SK-N-SH treated with all-trans-retinoic acid at 6 μM for 48 hours (cell line): Measurements from ENCODE around the gene SPNS3.

ENCODE experiments used
- ATAC-seq: fragments of 200-7000 bp; cut with Tn5 transposase; 3 replicates; pipeline ENCODE4 v1.9.1; 2020; ENCODE audit warnings: mild to moderate bottlenecking, moderate library complexity
- ARNTL ChIP-seq: fragments of 450-650 bp; formaldehyde crosslinking; IDR thresholded peaks from 2 replicates; pipeline ENCODE4 v1.5.0; 2020; ENCODE audit warnings: low read depth, mild to moderate bottlenecking, moderate library complexity, borderline replicate concordance
- BACH2 ChIP-seq: fragments of 250-450 bp; sonication (Bioruptor Pico); IDR thresholded peaks from 2 replicates; pipeline ENCODE4 v1.9.0; 2021; ENCODE audit warnings: mild to moderate bottlenecking, borderline replicate concordance
- CREB5 ChIP-seq: fragments of 250-450 bp; sonication (Bioruptor Pico); IDR thresholded peaks from 2 replicates; pipeline ENCODE4 v1.5.1; 2020; ENCODE audit warnings: low read depth, mild to moderate bottlenecking, moderate library complexity
- CSDC2 ChIP-seq: fragments of 250-450 bp; sonication (Bioruptor Pico); IDR thresholded peaks from 2 replicates; pipeline ENCODE4 v1.5.0; 2020; ENCODE audit warnings: mild to moderate bottlenecking, moderate library complexity
- CSRNP3 ChIP-seq: fragments of 250-450 bp; sonication (Bioruptor Pico); IDR thresholded peaks from 2 replicates; pipeline ENCODE4 v1.5.1; 2021; ENCODE audit warnings: mild to moderate bottlenecking, moderate library complexity
- ESRRG ChIP-seq: fragments of 250-450 bp; sonication (Bioruptor Pico); IDR thresholded peaks from 2 replicates; pipeline ENCODE4 v1.6.1; 2021; ENCODE audit warnings: mild to moderate bottlenecking
- GLIS3 ChIP-seq: fragments of 250-450 bp; sonication (Bioruptor Pico); IDR thresholded peaks from 2 replicates; pipeline ENCODE4 v1.5.0; 2020; ENCODE audit warnings: mild to moderate bottlenecking, moderate library complexity
- ISL1 ChIP-seq: fragments of 250-450 bp; sonication (Bioruptor Pico); IDR thresholded peaks from 2 replicates; pipeline ENCODE4 v2.1.2; 2022; ENCODE audit warnings: mild to moderate bottlenecking, moderate library complexity
- OSR1 ChIP-seq: fragments of 250-450 bp; sonication (Bioruptor Pico); IDR thresholded peaks from 2 replicates; pipeline ENCODE4 v1.8.0; 2022; ENCODE audit warnings: moderate library complexity, mild to moderate bottlenecking, inconsistent platforms
- PPARA ChIP-seq: fragments of 250-450 bp; sonication (Bioruptor Pico); IDR thresholded peaks from 2 replicates; pipeline ENCODE4 v1.5.0; 2020; ENCODE audit warnings: mild to moderate bottlenecking, borderline replicate concordance
- RARB ChIP-seq: fragments of 250-450 bp; sonication (Bioruptor Pico); IDR thresholded peaks from 2 replicates; pipeline ENCODE4 v1.8.0; 2021; ENCODE audit warnings: mild to moderate bottlenecking, moderate library complexity
- SNAI2 ChIP-seq: fragments of 250-450 bp; sonication (Bioruptor Pico); IDR thresholded peaks from 2 replicates; pipeline ENCODE4 v1.5.0; 2020; ENCODE audit warnings: mild to moderate bottlenecking, moderate library complexity
- TCF4 ChIP-seq: fragments of 250-450 bp; sonication (Bioruptor Pico); IDR thresholded peaks from 2 replicates; pipeline ENCODE4 v1.8.0; 2021; ENCODE audit warnings: mild to moderate bottlenecking, moderate library complexity, borderline replicate concordance
- TOX ChIP-seq: fragments of 250-450 bp; sonication (Bioruptor Pico); IDR thresholded peaks from 2 replicates; pipeline ENCODE4 v1.8.0; 2021; ENCODE audit warnings: mild to moderate bottlenecking, moderate library complexity, borderline replicate concordance
- ZC3H10 ChIP-seq: fragments of 250-450 bp; sonication (Bioruptor Pico); IDR thresholded peaks from 2 replicates; pipeline ENCODE4 v1.5.1; 2021; ENCODE audit warnings: mild to moderate bottlenecking, moderate library complexity
- ZFP30 ChIP-seq: fragments of 450-650 bp; formaldehyde crosslinking; IDR thresholded peaks from 2 replicates; pipeline ENCODE4 v1.5.0; 2022; ENCODE audit warnings: mild to moderate bottlenecking, moderate library complexity
- ZNF70 ChIP-seq: fragments of 450-650 bp; formaldehyde crosslinking; IDR thresholded peaks from 2 replicates; pipeline ENCODE4 v1.5.0; 2020; ENCODE audit warnings: mild to moderate bottlenecking, moderate library complexity
- TF ChIP-seq, protein P1 (sequence below): fragments of 250-450 bp; sonication (Bioruptor Pico); IDR thresholded peaks from 2 replicates; pipeline ENCODE4 v1.5.0; 2020; ENCODE audit warnings: mild to moderate bottlenecking, moderate library complexity
- TF ChIP-seq, protein P2 (sequence below): fragments of 250-450 bp; sonication (Bioruptor Pico); IDR thresholded peaks from 2 replicates; pipeline ENCODE4 v1.8.0; 2020; ENCODE audit warnings: mild to moderate bottlenecking, moderate library complexity, borderline replicate concordance

The SPNS3 gene

DNA sequence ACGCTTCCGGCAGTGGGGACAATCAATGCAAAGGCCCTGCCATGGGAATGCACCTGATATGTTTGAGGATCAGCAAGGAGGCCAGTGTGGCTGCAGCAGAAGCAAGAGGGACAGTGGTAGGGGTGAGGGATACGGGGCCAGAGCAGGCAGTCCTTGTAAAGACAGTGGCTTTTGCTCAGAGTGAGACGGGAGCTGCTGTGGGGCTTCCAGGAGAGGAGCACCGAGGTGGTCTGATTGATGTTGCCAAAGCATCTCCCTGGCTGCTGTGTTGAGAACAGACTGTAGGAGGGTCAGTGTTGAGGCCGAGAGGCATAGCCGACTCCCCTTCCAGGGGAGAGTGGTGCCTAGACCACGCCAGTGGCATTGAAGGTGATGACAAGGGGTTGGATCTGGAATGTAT lies 53.6 kb downstream of the SPNS3 start:
- TF ChIP-seq, protein P1, sequence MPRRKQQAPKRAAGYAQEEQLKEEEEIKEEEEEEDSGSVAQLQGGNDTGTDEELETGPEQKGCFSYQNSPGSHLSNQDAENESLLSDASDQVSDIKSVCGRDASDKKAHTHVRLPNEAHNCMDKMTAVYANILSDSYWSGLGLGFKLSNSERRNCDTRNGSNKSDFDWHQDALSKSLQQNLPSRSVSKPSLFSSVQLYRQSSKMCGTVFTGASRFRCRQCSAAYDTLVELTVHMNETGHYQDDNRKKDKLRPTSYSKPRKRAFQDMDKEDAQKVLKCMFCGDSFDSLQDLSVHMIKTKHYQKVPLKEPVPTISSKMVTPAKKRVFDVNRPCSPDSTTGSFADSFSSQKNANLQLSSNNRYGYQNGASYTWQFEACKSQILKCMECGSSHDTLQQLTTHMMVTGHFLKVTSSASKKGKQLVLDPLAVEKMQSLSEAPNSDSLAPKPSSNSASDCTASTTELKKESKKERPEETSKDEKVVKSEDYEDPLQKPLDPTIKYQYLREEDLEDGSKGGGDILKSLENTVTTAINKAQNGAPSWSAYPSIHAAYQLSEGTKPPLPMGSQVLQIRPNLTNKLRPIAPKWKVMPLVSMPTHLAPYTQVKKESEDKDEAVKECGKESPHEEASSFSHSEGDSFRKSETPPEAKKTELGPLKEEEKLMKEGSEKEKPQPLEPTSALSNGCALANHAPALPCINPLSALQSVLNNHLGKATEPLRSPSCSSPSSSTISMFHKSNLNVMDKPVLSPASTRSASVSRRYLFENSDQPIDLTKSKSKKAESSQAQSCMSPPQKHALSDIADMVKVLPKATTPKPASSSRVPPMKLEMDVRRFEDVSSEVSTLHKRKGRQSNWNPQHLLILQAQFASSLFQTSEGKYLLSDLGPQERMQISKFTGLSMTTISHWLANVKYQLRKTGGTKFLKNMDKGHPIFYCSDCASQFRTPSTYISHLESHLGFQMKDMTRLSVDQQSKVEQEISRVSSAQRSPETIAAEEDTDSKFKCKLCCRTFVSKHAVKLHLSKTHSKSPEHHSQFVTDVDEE (CRISPR knock-in tag): no peak
- no peak for TF ChIP-seq ISL1 (CRISPR knock-in tag)
- no peak for TF ChIP-seq PPARA (CRISPR knock-in tag)
- no peak for TF ChIP-seq CREB5 (CRISPR knock-in tag)
- TF ChIP-seq BACH2 (CRISPR knock-in tag): no peak
- no peak for TF ChIP-seq GLIS3
- TF ChIP-seq OSR1 (CRISPR knock-in tag): no peak
- no peak for TF ChIP-seq CSRNP3 (CRISPR knock-in tag)
- TF ChIP-seq ZNF70: no peak
- no peak for TF ChIP-seq SNAI2 (CRISPR knock-in tag)
- ATAC-seq: no peak

GRCh38 chr17:4487820-4488716 lies 54.3 kb downstream of the SPNS3 start:
- ATAC-seq: no peak
- TF ChIP-seq ARNTL (CRISPR knock-in tag): no peak
- TF ChIP-seq ESRRG (CRISPR knock-in tag): no peak
- no peak for TF ChIP-seq BACH2 (CRISPR knock-in tag)
- TF ChIP-seq TOX: no peak
- no peak for TF ChIP-seq RARB (CRISPR knock-in tag)
- TF ChIP-seq OSR1 (CRISPR knock-in tag): no peak
- TF ChIP-seq, protein P2, sequence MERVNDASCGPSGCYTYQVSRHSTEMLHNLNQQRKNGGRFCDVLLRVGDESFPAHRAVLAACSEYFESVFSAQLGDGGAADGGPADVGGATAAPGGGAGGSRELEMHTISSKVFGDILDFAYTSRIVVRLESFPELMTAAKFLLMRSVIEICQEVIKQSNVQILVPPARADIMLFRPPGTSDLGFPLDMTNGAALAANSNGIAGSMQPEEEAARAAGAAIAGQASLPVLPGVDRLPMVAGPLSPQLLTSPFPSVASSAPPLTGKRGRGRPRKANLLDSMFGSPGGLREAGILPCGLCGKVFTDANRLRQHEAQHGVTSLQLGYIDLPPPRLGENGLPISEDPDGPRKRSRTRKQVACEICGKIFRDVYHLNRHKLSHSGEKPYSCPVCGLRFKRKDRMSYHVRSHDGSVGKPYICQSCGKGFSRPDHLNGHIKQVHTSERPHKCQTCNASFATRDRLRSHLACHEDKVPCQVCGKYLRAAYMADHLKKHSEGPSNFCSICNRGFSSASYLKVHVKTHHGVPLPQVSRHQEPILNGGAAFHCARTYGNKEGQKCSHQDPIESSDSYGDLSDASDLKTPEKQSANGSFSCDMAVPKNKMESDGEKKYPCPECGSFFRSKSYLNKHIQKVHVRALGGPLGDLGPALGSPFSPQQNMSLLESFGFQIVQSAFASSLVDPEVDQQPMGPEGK (CRISPR knock-in tag): no peak
- no peak for TF ChIP-seq GLIS3
- no peak for TF ChIP-seq ZC3H10 (CRISPR knock-in tag)
- TF ChIP-seq PPARA (CRISPR knock-in tag): no peak
- no peak for TF ChIP-seq ZFP30 (CRISPR knock-in tag)
- no peak for TF ChIP-seq CSRNP3 (CRISPR knock-in tag)
- TF ChIP-seq TCF4 (CRISPR knock-in tag): no peak
- no peak for TF ChIP-seq ISL1 (CRISPR knock-in tag)
- TF ChIP-seq, protein P1 (CRISPR knock-in tag): no peak
- TF ChIP-seq CSDC2 (CRISPR knock-in tag): no peak
